Ishikawa (cell line): ENCODE measurements around the gene VLDLR.

Experiments
- CEBPB ChIP-seq: IDR thresholded peaks from 2 replicates; pipeline ENCODE4 v1.6.1; 2012
- CREB1 ChIP-seq: IDR thresholded peaks from 2 replicates; pipeline ENCODE4 v1.6.1; 2012; ENCODE audit warnings: low read depth
- EGR1 ChIP-seq: IDR thresholded peaks from 2 replicates; pipeline ENCODE4 v1.6.1; 2012
- EP300 ChIP-seq: IDR thresholded peaks from 2 replicates; pipeline ENCODE4 v1.6.1; 2012; ENCODE audit warnings: borderline replicate concordance
- FOXM1 ChIP-seq: IDR thresholded peaks from 2 replicates; pipeline ENCODE4 v1.6.1; 2012; ENCODE audit warnings: low read depth, borderline replicate concordance
- MAX ChIP-seq: IDR thresholded peaks from 2 replicates; pipeline ENCODE4 v1.6.1; 2012
- NFIC ChIP-seq: IDR thresholded peaks from 2 replicates; pipeline ENCODE4 v1.6.1; 2012
- RAD21 ChIP-seq: IDR thresholded peaks from 2 replicates; pipeline ENCODE4 v1.6.1; 2012; ENCODE audit warnings: low read depth
- REST ChIP-seq: IDR thresholded peaks from 2 replicates; pipeline ENCODE4 v1.6.1; 2012; ENCODE audit warnings: low read depth, mild to moderate bottlenecking
- TAF1 ChIP-seq: IDR thresholded peaks from 2 replicates; pipeline ENCODE4 v1.6.1; 2012; ENCODE audit warnings: low read depth, mild to moderate bottlenecking
- TCF12 ChIP-seq: IDR thresholded peaks from 2 replicates; pipeline ENCODE4 v1.6.1; 2012; ENCODE audit warnings: low read depth
- TEAD4 ChIP-seq: IDR thresholded peaks from 2 replicates; pipeline ENCODE4 v1.6.1; 2012
- USF1 ChIP-seq: IDR thresholded peaks from 2 replicates; pipeline ENCODE4 v1.6.1; 2012
- YY1 ChIP-seq: IDR thresholded peaks from 2 replicates; pipeline ENCODE4 v1.6.1; 2012; ENCODE audit warnings: low read depth
- ZBTB7A ChIP-seq: IDR thresholded peaks from 2 replicates; pipeline ENCODE4 v1.6.1; 2012; ENCODE audit warnings: low read depth

VLDLR gene

GRCh38 chr9:2621722-2622460 is at the start of gene VLDLR:
Gene VLDLR, plus strand, starts transcription at chr9:2621787. Its CDS starts 403 bp downstream, at chr9:2622190.
- no peak for TF ChIP-seq TEAD4
- no peak for TF ChIP-seq NFIC
- no peak for TF ChIP-seq MAX
- no peak for TF ChIP-seq EP300
- no peak for TF ChIP-seq REST
- TF ChIP-seq ZBTB7A = no peak
- no peak for TF ChIP-seq RAD21
- TF ChIP-seq TCF12 = no peak
- no peak for TF ChIP-seq TAF1

- no peak for TF ChIP-seq YY1
- TF ChIP-seq CREB1 = no peak
- TF ChIP-seq REST = no peak
- TF ChIP-seq FOXM1 = no peak
These were observed 47.4 kb upstream of the VLDLR start for GRCh38 chr9:2574203-2574602.

GRCh38 chr9:2576631-2577030 is 45.0 kb upstream of the VLDLR start:
- no peak for TF ChIP-seq NFIC
- TF ChIP-seq REST = no peak
- no peak for TF ChIP-seq ZBTB7A
- no peak for TF ChIP-seq TAF1
- TF ChIP-seq FOXM1 = no peak
- no peak for TF ChIP-seq EP300
- no peak for TF ChIP-seq YY1
- TF ChIP-seq USF1 = no peak
- TF ChIP-seq TCF12 = no peak
- TF ChIP-seq MAX = no peak
- TF ChIP-seq TEAD4 = no peak

GRCh38 chr9:2583308-2584013 is 38.1 kb upstream of the VLDLR start:
- TF ChIP-seq YY1 = no peak
- TF ChIP-seq TEAD4 = no peak
- no peak for TF ChIP-seq TAF1

GRCh38 chr9:2591967-2592366 is 29.6 kb upstream of the VLDLR start:
- no peak for TF ChIP-seq ZBTB7A
- no peak for TF ChIP-seq RAD21
- TF ChIP-seq REST = no peak
- TF ChIP-seq CEBPB = no peak
- no peak for TF ChIP-seq TEAD4
- TF ChIP-seq TCF12 = no peak
- TF ChIP-seq NFIC = no peak
- no peak for TF ChIP-seq TAF1
- no peak for TF ChIP-seq MAX
- no peak for TF ChIP-seq CREB1
- TF ChIP-seq YY1 = no peak
- TF ChIP-seq EGR1 = no peak
- no peak for TF ChIP-seq USF1
- TF ChIP-seq EP300 = no peak
- TF ChIP-seq FOXM1 = no peak
